HPDE6-E6E7 (cell line): ENCODE data around the gene VSTM5.
"Not testable (repeated sequence)": the region's sequence is repeated elsewhere in the genome, so short reads cannot be mapped to it uniquely, and the experiment has no call there.

Experiments used
- DNase-seq: peaks from one replicate; pipeline ENCODE4 v3.0.0; 2011; ENCODE audit warnings: missing footprints; ENCODE audit errors: extremely low spot score

The VSTM5 gene

DNA sequence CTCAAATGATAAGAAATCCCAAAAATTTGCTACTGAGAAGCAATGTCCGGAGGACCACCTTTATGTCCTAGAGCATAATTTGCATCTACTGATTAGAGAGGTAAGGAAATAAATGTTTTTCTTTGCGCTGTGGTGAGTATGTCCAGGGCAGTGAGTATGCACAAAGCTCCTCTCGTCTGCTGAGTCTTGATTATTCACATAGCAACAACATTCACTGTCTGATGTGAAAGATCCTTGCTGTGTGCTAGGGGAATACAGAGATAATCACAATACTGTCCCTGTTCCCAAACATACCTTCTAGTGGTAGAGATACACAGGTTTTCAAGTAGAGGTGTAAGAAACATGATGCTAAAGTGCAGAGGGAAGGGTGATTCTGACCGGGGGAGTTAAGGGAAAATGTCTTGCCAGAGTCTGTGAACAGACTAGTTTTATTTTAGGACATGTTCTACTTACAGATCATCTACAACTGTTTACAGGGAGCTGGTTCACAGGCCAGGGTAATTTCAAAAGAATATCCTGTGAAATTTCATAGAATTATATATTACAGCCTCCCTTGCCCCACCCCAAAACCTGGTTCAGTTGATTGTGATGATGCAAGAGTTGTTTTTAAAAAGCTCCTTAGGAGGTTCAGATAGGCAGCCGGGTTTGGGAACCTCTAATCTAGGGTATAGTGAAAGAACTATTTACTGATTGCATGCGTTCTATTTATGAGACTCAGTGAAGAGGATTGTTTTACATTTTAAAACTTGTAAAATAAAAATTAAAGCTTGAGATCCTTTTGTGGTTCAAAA lies 53.8 kb downstream of the VSTM5 start:
- no peak for DNase-seq

DNA sequence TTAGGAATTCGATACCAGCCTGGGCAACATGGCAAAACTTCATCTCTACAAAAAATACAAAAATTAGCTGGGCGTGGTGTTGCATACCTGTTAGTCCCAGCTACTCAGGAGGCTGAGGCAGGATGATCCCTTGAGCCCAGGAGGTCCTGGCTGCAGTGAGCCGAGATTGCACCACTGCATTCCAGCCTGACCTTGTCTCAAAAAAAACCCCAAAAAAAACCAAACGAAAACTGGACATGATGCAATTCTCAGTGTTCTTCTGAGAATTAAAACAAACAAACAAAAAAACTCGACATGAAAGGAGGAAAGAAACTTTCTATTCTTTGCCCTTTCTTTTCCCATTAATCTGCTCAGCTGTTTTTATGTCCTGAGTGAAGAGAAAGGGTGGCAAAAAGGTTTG lies 58.9 kb downstream of the VSTM5 start:
- DNase-seq: no peak

DNA sequence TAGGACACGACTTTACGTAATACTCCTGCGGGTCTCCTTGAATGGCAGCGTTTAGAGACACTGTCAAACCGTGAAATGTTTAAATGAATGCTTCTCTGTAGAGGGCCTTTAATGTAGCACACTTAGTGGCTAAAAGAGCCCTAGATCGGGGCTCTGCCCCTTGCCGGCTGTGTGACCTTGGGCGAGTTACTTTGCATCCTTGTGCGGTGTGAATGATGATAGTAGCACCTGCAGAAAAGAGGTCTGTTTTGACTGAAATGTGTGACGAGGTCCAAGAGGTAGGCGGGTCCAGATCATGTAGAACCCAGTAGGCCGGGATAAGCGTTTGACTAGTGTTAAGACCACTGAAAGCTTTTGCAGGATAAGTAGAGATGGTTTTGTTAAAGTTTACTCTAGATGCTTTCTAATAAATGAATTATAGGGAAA lies 65.5 kb downstream of the VSTM5 start:
- no peak for DNase-seq

DNA sequence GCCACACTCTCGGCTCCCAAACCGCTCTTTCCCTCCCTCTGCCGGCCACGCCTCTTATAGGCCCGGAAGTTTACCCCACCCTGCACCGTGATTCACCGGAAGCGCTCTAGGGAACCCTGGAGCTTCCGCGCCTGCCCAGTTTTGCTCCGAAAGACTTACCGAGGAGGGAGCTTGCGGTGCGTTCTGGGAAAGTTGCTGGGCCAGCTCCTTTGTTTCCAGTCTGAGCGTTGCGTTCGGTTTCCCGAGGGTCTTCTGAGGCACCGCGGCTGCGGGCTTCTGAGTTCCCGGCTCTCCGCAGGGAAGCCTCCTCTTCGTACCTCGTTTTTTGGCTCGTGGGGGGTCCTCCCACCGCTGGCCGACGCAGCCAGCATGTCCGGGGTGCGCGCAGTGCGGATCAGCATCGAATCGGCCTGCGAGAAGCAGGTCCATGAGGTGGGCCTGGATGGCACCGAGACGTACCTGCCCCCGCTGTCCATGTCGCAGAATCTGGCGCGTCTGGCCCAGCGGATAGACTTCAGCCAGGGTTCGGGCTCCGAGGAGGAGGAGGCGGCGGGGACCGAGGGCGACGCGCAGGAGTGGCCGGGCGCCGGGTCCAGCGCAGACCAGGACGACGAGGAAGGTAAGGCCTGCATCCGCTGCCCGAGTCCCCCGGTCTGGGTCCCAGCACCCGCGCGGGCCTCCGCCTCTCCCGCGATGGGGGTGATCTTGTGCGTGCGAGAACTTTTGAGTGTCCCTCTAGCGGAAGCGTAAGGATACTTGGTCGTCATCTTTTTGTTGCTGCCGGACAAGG lies 66.1 kb downstream of the VSTM5 start, which contains the start of gene MED17:
TSS of gene MED17 (plus strand) at position 138 of the 790 bp plus-strand sequence. CDS start at position 370, 232 bp downstream.
- DNase-seq: peak; percentile 96

DNA sequence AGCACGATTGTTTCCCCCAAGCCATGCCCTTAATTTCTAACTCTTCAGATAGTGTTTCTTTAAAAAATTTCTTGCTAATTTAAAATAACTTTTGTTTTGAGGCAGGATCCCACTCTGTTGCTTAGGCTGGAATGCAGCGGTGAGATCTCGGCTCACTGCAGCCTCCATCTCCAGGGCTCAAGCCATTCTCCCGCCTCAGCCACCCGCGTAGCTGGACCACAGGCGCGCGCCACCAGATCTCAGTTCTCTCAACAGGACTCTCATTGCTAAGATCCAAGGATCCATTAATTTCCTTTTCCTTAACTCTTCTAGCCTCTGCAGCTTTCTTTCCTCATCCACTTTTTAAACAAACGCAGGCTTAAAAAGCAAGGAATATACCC lies 66.7 kb downstream of the VSTM5 start:
- DNase-seq: no peak

DNA sequence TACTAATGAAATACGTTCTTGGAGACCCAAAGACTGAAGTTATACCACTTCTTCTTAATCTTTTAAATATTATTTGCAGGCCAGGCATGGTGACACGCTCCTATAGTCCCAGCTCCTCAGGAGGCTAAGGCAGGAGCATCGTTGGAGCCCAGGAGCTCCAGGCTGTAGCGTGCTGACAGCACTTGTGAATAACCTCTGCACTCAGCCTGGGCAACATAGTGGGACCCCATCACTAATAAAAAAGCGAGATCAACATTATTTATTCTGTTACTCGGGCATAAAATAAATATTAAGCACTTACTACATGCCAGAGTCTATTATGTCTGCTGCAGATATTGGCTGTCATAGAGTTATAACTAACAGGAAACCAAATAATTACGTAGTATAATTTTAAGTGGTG lies 67.1 kb downstream of the VSTM5 start:
- DNase-seq: no peak

DNA sequence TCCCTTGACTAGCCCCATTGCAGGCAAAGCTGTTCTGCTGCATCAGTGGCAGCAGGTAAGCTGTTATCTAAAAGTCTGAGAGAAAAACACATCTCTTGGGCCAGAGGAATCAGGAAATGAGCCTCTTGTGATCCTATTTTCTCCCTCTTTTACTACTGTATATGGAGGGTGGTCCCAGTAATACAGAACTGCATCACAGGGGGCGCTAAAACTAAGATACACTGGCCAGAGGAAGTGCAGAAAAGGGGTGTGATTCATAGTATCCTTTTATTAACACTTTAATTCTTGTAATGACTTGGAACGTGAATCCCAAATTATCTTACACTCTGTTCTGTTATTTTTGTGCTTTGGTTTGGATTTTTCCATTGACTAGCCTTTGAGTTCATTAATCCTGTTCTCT lies 75.1 kb downstream of the VSTM5 start:
- DNase-seq: no peak

DNA sequence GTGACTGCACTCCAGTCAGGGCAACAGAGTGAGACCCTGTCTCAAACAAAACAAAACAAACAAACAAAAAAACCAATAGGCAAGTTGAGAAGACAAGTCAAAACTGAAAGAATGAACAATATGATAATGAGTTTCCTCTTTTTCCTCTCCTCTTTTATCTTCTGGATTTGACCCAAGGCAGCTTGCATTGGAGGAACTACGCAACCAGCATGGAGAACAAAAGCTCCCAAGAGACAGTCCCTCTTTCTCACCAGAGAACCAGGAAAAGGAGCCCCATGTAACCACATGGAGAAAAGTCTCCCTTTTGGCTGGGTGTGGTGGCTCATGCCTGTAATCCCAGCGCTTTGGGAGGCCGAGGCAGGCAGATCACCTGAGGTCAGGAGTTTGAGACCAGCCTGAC lies 75.9 kb downstream of the VSTM5 start:
- DNase-seq: not testable (repeated sequence)

DNA sequence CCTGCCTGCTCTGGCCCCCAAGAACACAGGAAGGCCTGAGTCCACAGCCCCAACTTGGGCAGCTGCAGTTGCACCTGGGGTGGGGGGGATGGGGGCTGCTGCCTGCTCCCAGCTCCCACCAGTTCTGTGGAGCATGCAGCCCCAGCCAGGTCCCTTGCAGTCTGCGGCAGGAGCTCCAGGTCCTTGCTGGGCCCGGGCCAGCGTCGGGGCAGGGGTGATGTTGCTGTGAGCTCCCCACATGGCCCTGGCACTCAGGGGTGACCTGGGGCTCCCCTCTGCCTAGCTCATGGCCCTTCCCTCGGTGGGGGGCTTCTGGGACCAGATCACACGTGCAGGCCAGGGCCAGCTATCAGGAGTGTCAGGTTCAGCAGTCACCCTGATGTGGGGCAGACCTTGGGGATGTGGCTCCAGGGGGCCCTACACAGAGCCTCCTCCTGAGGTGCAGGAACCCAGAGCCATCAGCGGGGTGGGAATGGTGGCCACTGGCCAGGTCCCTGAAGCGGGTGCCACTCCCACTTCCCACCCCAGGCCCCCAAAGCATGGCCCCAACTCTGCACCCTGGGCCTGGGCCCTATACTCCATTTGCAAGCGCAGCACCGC lies 76.7 kb downstream of the VSTM5 start:
- DNase-seq: no peak

DNA sequence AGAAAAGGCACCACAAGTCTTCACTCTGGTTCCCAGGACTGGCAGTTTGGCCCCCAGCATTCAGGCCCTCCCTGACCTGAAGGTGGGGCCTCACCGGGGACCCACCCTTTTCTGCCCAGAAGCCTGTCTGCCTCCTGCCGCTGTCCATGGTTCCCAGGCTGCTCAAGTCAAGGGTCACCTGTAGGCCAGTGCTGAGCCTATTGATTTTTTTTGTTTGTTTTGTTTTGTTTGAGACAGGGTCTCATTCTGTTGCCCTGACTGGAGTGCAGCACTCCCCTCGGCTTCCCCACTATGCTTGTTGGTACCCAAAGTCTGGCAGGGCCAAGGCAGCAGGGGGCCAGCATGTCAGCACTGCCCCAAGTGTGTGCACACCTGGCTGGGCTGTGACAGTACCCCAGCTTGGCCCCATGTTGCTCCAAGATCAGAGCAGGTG lies 77.4 kb downstream of the VSTM5 start:
- DNase-seq: no peak

DNA sequence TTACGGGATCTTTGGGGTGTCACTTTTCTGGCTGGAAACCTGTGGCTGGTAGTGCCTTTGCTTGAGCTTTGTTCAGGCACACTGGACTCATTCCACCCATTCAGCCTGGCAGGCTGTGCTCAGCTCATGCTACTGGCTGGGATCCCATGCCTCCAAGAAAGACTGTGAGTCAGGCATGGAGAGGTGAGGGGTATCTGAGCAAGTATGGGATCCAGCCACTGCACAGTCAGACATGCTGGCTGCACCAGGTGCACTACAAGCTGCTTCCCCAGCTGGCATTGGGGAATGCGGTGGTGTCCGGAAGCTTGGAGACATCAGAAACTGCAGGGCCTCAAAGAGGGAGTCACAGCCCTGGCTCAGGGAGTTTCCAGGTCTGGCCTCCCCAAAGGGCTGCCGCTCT lies 78.3 kb downstream of the VSTM5 start:
- DNase-seq: no peak

DNA sequence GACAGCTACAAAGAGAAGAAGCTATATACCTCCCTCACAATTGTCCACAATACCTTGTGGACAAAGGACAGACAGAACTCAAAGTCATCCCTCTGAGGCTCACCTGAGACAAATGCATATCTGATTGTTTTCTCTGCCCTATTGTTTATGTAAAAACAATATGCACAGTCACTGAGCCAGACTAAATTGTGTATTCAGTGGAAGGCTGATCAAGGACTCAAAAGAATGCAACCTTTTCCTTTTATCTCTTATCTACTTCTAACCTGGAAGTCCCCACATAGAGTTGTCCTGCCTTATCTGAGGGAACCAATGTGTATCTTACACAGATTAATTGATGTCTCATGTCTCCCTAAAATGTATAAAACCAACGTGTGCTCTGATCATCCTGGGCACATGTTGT lies 80.3 kb downstream of the VSTM5 start:
- DNase-seq: no peak
